H9 (cell line): ENCODE results near the gene PPFIA2. TPM values are rescaled to one million over a fixed set of nuclear protein-coding genes. Genes with fewer than 3 reads are reported as not detected.

Source experiments
- DNase-seq: peaks from one replicate; pipeline ENCODE4 v3.0.0-alpha.2; 2017
- H2AFZ ChIP-seq: one replicate; pipeline ENCODE4 v1.6.1; 2013; ENCODE audit warnings: mild to moderate bottlenecking, low read length, control low read depth, moderate library complexity
- H2AK5ac ChIP-seq: 2 replicates; pipeline ENCODE4 v1.6.1; 2013; ENCODE audit warnings: low read length, control low read depth, mixed read lengths; ENCODE audit not compliant: insufficient read length
- H2BK120ac ChIP-seq: one replicate; pipeline ENCODE4 v1.6.1; 2013; ENCODE audit warnings: low read depth, mild to moderate bottlenecking, low read length, control low read depth, inconsistent platforms; ENCODE audit not compliant: poor library complexity, severe bottlenecking
- H2BK12ac ChIP-seq: 2 replicates; pipeline ENCODE4 v1.6.1; 2013; ENCODE audit warnings: low read length, control low read depth, mixed read lengths, low read depth; ENCODE audit not compliant: insufficient read length
- H2BK15ac ChIP-seq: 2 replicates; pipeline ENCODE4 v1.6.1; 2013; ENCODE audit warnings: low read depth, low read length, control low read depth
- H2BK20ac ChIP-seq: one replicate; pipeline ENCODE4 v1.6.1; 2013; ENCODE audit warnings: low read depth, mild to moderate bottlenecking, low read length, control low read depth, inconsistent platforms; ENCODE audit not compliant: poor library complexity, severe bottlenecking
- H2BK5ac ChIP-seq: 2 replicates; pipeline ENCODE4 v1.6.1; 2013; ENCODE audit warnings: low read length, control low read depth, mixed read lengths; ENCODE audit not compliant: insufficient read length
- H3K14ac ChIP-seq: 2 replicates; pipeline ENCODE4 v1.6.1; 2013; ENCODE audit warnings: low read length, control low read depth; ENCODE audit not compliant: insufficient read depth
- H3K18ac ChIP-seq: 2 replicates; pipeline ENCODE4 v1.6.1; 2013; ENCODE audit warnings: low read depth, mild to moderate bottlenecking, mixed read lengths, low read length, control low read depth; ENCODE audit not compliant: insufficient read length
- H3K23ac ChIP-seq: 2 replicates; pipeline ENCODE4 v1.6.1; 2013; ENCODE audit warnings: low read length, control low read depth, mixed read lengths, low read depth; ENCODE audit not compliant: insufficient read length
- H3K23me2 ChIP-seq: 2 replicates; pipeline ENCODE4 v1.6.1; 2013; ENCODE audit warnings: low read depth, mild to moderate bottlenecking, mixed read lengths, low read length, control low read depth; ENCODE audit not compliant: insufficient read length, poor library complexity, severe bottlenecking
- H3K27ac ChIP-seq: 2 replicates; pipeline ENCODE4 v1.5.1; 2013; ENCODE audit warnings: low read length, control low read depth, mixed read lengths, low read depth; ENCODE audit not compliant: insufficient read length
- H3K27me3 ChIP-seq: 2 replicates; pipeline ENCODE4 v1.6.1; 2013; ENCODE audit warnings: low read length, control low read depth, inconsistent platforms; ENCODE audit not compliant: insufficient read depth
- H3K4ac ChIP-seq: 2 replicates; pipeline ENCODE4 v1.6.1; 2013; ENCODE audit warnings: low read depth, mild to moderate bottlenecking, control low read depth, inconsistent platforms, low read length, moderate library complexity
- H3K4me1 ChIP-seq: 2 replicates; pipeline ENCODE4 v1.6.1; 2013; ENCODE audit warnings: low read length, control low read depth, inconsistent platforms; ENCODE audit not compliant: insufficient read depth
- H3K4me2 ChIP-seq: 2 replicates; pipeline ENCODE4 v1.6.1; 2013; ENCODE audit warnings: low read length, control low read depth, mixed read lengths; ENCODE audit not compliant: insufficient read length, insufficient read depth
- H3K56ac ChIP-seq: 2 replicates; pipeline ENCODE4 v1.6.1; 2013; ENCODE audit warnings: low read depth, mild to moderate bottlenecking, mixed read lengths, low read length, control low read depth; ENCODE audit not compliant: insufficient read length
- H3K79me1 ChIP-seq: 2 replicates; pipeline ENCODE4 v1.6.1; 2013; ENCODE audit warnings: low read depth, mild to moderate bottlenecking, moderate library complexity, low read length, control low read depth, inconsistent platforms; ENCODE audit not compliant: insufficient read depth, poor library complexity, severe bottlenecking
- H3K79me2 ChIP-seq: 2 replicates; pipeline ENCODE4 v1.6.1; 2013; ENCODE audit warnings: low read length, control low read depth, inconsistent platforms; ENCODE audit not compliant: insufficient read depth
- H3K9ac ChIP-seq: 2 replicates; pipeline ENCODE4 v1.6.1; 2013; ENCODE audit warnings: low read length, control low read depth, mixed read lengths; ENCODE audit not compliant: insufficient read length; ENCODE audit errors: extremely low read depth
- H3K9me3 ChIP-seq: one replicate; pipeline ENCODE4 v1.6.1; 2013; ENCODE audit warnings: low read depth, low read length, inconsistent platforms; ENCODE audit not compliant: control insufficient read depth
- H3T11ph ChIP-seq: one replicate; pipeline ENCODE4 v1.6.1; 2013; ENCODE audit warnings: mild to moderate bottlenecking, low read length, control low read depth, inconsistent platforms
- H4K20me1 ChIP-seq: one replicate; pipeline ENCODE4 v1.6.1; 2013; ENCODE audit not compliant: control insufficient read depth, insufficient read length, insufficient read depth
- H4K5ac ChIP-seq: 2 replicates; pipeline ENCODE4 v1.6.1; 2013; ENCODE audit warnings: low read depth, mild to moderate bottlenecking, mixed read lengths, low read length, control low read depth; ENCODE audit not compliant: insufficient read length
- H4K8ac ChIP-seq: replicated peaks from 2 replicates; pipeline ENCODE4 v1.6.1; 2013; ENCODE audit warnings: low read length, control low read depth, mixed read lengths, low read depth; ENCODE audit not compliant: insufficient read length
- H4K91ac ChIP-seq: 2 replicates; pipeline ENCODE4 v1.6.1; 2013; ENCODE audit warnings: low read depth, mild to moderate bottlenecking, moderate library complexity, mixed read lengths, low read length, control low read depth; ENCODE audit not compliant: insufficient read length
- H3K27ac Mint-ChIP-seq, 3 experiments: 2 replicates in 2 of 3; 3 replicates in 1 of 3; pipeline ENCODE4 v1.8.0; 2020 to 2021; ENCODE audit warnings: mixed read lengths in 3 of 3, mild to moderate bottlenecking in 1 of 3, moderate library complexity in 1 of 3
- H3K27me3 Mint-ChIP-seq: 2 replicates; pipeline ENCODE4 v1.8.0; 2021; ENCODE audit warnings: low read depth, mild to moderate bottlenecking, moderate library complexity, mixed read lengths
- H3K36me3 Mint-ChIP-seq, 3 experiments: 2 replicates in 2 of 3; 3 replicates in 1 of 3; pipeline ENCODE4 v1.8.0; 2020 to 2021; ENCODE audit warnings: low read depth in 3 of 3, mixed read lengths in 3 of 3; ENCODE audit not compliant: insufficient read depth in 1 of 3
- H3K4me1 Mint-ChIP-seq, 2 experiments: 2 replicates each; pipeline ENCODE4 v1.8.0; 2020; ENCODE audit warnings: mixed read lengths in 2 of 2
- H3K4me3 Mint-ChIP-seq, 2 experiments: 2 replicates in 1 of 2; 3 replicates in 1 of 2; pipeline ENCODE4 v1.8.0; 2020 to 2021; ENCODE audit warnings: mild to moderate bottlenecking in 2 of 2, mixed read lengths in 2 of 2, moderate library complexity in 1 of 2
- H3K9me3 Mint-ChIP-seq, 2 experiments: 2 replicates in 1 of 2; 3 replicates in 1 of 2; pipeline ENCODE4 v1.8.0; 2020; ENCODE audit warnings: mild to moderate bottlenecking in 2 of 2, mixed read lengths in 2 of 2, moderate library complexity in 1 of 2
- WGBS: extraction: QIAGEN DNeasy Blood & Tissue Kit; methylation state at CpG from one replicate; pipeline ENCODE4 v1.1.7; 2013; ENCODE audit warnings: missing lambda C conversion rate, low lambda C conversion rate, mixed read lengths; ENCODE audit not compliant: insufficient read length; ENCODE audit errors: extremely low coverage; 5-methylcytosine and 5-hydroxymethylcytosine counted together
- total RNA-seq: library from RNA; stranded (reverse); gene quantifications from 2 replicates; pipeline ENCODE4 v1.2.1, GENCODE V29; 2021
- TF ChIP-seq, protein P1 (sequence below): fragments of 200-600 bp; sonication (generic); conservative IDR thresholded peaks from 3 replicates; pipeline ENCODE4 v1.8.0; 2021; ENCODE audit warnings: antibody characterized with exemption, mild to moderate bottlenecking

The PPFIA2 gene
- total RNA-seq, 1 experiment from 2014 or later: 1.3 TPM

DNA sequence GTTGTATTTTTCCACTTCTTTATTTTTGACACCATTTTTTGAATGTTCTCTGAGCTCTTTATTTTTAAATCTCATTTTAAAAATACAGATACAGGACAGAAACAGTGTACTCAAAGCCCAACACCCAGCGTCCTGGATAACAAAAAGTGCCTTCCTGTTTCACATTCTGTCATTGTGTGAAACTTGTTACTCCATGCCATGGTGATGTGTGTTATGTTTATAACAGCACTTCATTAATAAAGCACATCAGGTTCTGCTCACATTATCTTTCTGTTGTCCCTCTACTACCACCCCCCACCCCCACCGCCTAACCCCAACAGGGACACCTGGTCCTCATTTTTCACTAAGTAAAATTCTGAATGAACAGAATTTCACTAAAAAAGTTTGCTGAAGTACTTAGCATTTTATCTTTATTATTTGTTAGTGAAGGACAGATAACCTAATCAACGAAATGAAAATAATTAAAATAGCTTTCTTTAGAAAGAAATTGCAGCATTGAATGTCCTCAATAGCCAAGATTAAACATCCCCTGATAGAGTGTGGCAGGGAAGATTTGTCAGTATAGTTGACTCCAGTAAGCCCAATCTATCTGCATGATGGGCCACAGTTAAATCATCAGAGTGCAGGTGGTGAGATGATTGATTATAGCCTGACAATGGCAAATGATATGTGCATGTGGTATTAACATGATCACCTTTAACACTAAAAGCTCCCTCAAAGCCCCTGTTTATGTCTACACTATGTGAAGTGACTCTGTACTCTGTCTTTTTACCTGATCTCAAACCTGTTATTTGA lies 527.4 kb downstream of the PPFIA2 start:
- Histone ChIP-seq H3T11ph (no peak overlapping the region), H2BK12ac (no peak overlapping the region), H3K27ac (no peak overlapping the region), H2AK5ac (no peak overlapping the region), H2BK15ac (no peak overlapping the region), H4K20me1 (no peaks in the 10 kb centered on the region), H3K23me2 (no peaks in the 10 kb centered on the region), H4K91ac (no peak overlapping the region), H3K79me1 (no peaks in the 10 kb centered on the region), H3K56ac (no peak overlapping the region), H3K4me1 (peaks cover 2% of the 10 kb centered on the region; the same call in 1 of the 2 replicates), H2BK120ac (no peak overlapping the region), H3K14ac (no peak overlapping the region), H3K27me3 (no peaks in the 10 kb centered on the region), H2BK20ac (no peak overlapping the region), H3K23ac (no peak overlapping the region), H3K4ac (no peak overlapping the region), H3K18ac (no peak overlapping the region), H3K9ac (no peak overlapping the region), H4K5ac (no peak overlapping the region), H2AFZ (no peak overlapping the region), H3K79me2 (no peaks in the 10 kb centered on the region), H2BK5ac (no peak overlapping the region), H3K9me3 (no peaks in the 10 kb centered on the region), H4K8ac (no peak overlapping the region), H3K4me2 (no peak overlapping the region)
- no peaks in the 10 kb centered on the region for H3K27me3 Mint-ChIP-seq
- TF ChIP-seq, protein P1, sequence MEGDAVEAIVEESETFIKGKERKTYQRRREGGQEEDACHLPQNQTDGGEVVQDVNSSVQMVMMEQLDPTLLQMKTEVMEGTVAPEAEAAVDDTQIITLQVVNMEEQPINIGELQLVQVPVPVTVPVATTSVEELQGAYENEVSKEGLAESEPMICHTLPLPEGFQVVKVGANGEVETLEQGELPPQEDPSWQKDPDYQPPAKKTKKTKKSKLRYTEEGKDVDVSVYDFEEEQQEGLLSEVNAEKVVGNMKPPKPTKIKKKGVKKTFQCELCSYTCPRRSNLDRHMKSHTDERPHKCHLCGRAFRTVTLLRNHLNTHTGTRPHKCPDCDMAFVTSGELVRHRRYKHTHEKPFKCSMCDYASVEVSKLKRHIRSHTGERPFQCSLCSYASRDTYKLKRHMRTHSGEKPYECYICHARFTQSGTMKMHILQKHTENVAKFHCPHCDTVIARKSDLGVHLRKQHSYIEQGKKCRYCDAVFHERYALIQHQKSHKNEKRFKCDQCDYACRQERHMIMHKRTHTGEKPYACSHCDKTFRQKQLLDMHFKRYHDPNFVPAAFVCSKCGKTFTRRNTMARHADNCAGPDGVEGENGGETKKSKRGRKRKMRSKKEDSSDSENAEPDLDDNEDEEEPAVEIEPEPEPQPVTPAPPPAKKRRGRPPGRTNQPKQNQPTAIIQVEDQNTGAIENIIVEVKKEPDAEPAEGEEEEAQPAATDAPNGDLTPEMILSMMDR: no peak
- no peak overlapping the region for H3K4me3 Mint-ChIP-seq
- H3K36me3 Mint-ChIP-seq: no peaks in the 10 kb centered on the region
- H3K9me3 Mint-ChIP-seq: no peaks in the 10 kb centered on the region
- H3K27ac Mint-ChIP-seq: no peak overlapping the region
- no CpG with 5 or more reads among the region's 3 CpGs for WGBS
- DNase-seq: no peak
- peaks cover 7 to 9% of the 10 kb centered on the region in 2 experiments for H3K4me1 Mint-ChIP-seq
